Heart left ventricle (tissue), 16 donors: Measurements from ENCODE around the gene SRGAP3. TPM values are rescaled to one million over a fixed set of nuclear protein-coding genes. Genes with fewer than 3 reads are reported as not detected.

Experiments
- ATAC-seq, 4 donors: fragments of 200-7000 bp; cut with Tn5 transposase; one replicate each; pipeline ENCODE4 v1.9.1; 2020 to 2022; ENCODE audit warnings: moderate library complexity in 4 of 4, mild to moderate bottlenecking in 3 of 4, moderate number of reproducible peaks in 1 of 4
- DNase-seq, 5 donors: peaks; one replicate each; pipeline ENCODE4 v3.0.0-alpha.2; 2020
- H3K27ac ChIP-seq, 12 donors: fragments of 200-600 bp; sonication (generic) in 4 of 12; one replicate each; pipeline versions ENCODE4 v1.5.0 to v1.8.0; 2016 to 2022; ENCODE audit warnings: mild to moderate bottlenecking in 2 of 12
- H3K27me3 ChIP-seq, 9 donors: fragments of 200-600 bp; sonication (generic) in 2 of 9; one replicate each; pipeline versions ENCODE4 v1.5.1 to v1.8.0; 2016 to 2022; ENCODE audit warnings: mild to moderate bottlenecking in 3 of 9
- H3K36me3 ChIP-seq, 9 donors: fragments of 200-600 bp; sonication (generic) in 2 of 9; one replicate each; pipeline versions ENCODE4 v1.5.0 to v1.8.0; 2018 to 2022; ENCODE audit warnings: mild to moderate bottlenecking in 2 of 9
- H3K4me1 ChIP-seq, 12 donors: fragments of 200-600 bp; sonication (generic) in 4 of 12; one replicate each; pipeline versions ENCODE4 v1.5.0 to v1.8.0; 2016 to 2022; ENCODE audit warnings: mild to moderate bottlenecking in 3 of 12
- H3K4me3 ChIP-seq, 12 donors: fragments of 200-600 bp; sonication (generic) in 4 of 12; one replicate each; pipeline versions ENCODE4 v1.5.0 to v1.8.0; 2017 to 2022; ENCODE audit warnings: mild to moderate bottlenecking in 9 of 12, moderate library complexity in 4 of 12
- H3K9me3 ChIP-seq, 12 donors: fragments of 200-600 bp; sonication (generic) in 4 of 12; one replicate each; pipeline versions ENCODE4 v1.5.0 to v1.8.0; 2016 to 2022; ENCODE audit warnings: mild to moderate bottlenecking in 1 of 12
- POLR2A ChIP-seq, 2 donors: fragments of 450-650 bp; IDR thresholded peaks; one replicate each; pipeline ENCODE4 v1.6.1; 2017; ENCODE audit warnings: antibody characterized with exemption in 2 of 2, mild to moderate bottlenecking in 2 of 2, moderate library complexity in 2 of 2
- WGBS, 4 donors: extraction: QIAGEN DNeasy Blood & Tissue Kit in 2 of 4; methylation state at CpG; one replicate each; pipeline versions ENCODE4 v1.1.5 to v1.1.7; 2013 to 2018; 5-methylcytosine and 5-hydroxymethylcytosine counted together
- intact Hi-C, 10 donors: fragments of 100-400 bp; cut with DNase I; formaldehyde crosslinking; loops; one replicate each; pipeline versions ENCODE4 v1.11.1 to v1.14.2; 2022
- polyA plus RNA-seq, 2 donors: library from polyadenylated mRNA; stranded (reverse); fragments of 200-250 nt; gene quantifications; one replicate each; pipeline ENCODE4 v1.2.3, GENCODE V29; 2013
- total RNA-seq, 9 donors: library from RNA; depleted of rRNA in 2 of 9; stranded (reverse); fragments of >200 nt in 2 of 9; fragmentation: NEBNext Ultra II Directional in 3 of 9; extraction: Animal tissue kit (Norgen Biotek cat#: 25700) in 3 of 9; gene quantifications; one replicate each; pipeline versions ENCODE4 v1.1.0 to v1.2.4, GENCODE V29; 2016 to 2023
- TF ChIP-seq, protein P1 (sequence below), 12 donors: fragments of 200-600 bp; sonication (generic) in 4 of 12; IDR thresholded peaks; one replicate each; pipeline versions ENCODE4 v1.5.0 to v1.8.0; 2018 to 2022; ENCODE audit warnings: antibody characterized with exemption in 12 of 12, mild to moderate bottlenecking in 5 of 12
- donor health status: ischemic (EF 13 %, LVEDD 7.1; RV severe dilation, severe dysfunction).
- donor health status: healthy with polysubstance abuse.
- donor health status: DM: no; HTN: yes; CAD: no.
- donor health status: DM: no; HTN: no; CAD: no.
- donor health status: ischemic (EF 25% LVEDD 6.9; RV normal size, moderate dysfunction).
- donor health status: ischemic (EF 25% LVEDD 5.7; RV mildly dilated, moderate dysfunction).
- donor health status: healthy.
- donor health status: DM: yes; HTN: yes; CAD: no.
- donor health status: ischemic (EF 35%, LVEDD 5.7; RV mildly dilated, moderate dysfunction).
- donor health status: nonischemic (EF 11% LVEDD 7.7; RV severe dilation, severe dysfunction).
- donor health status: DM: yes; HTN: yes; CAD: no.
- donor health status: PGD.
- donor health status: ischemic (EF 29% LVEDD 5.4; RV normal size, mild dysfunction).
- donor health status: nonischemic (EF 23%, LVEDD 6.1; RV moderate dilation, normal function).

Gene SRGAP3
- total and polyA plus RNA-seq, 11 donors, result 1.4 to 16.8 (median 9.0) TPM

DNA sequence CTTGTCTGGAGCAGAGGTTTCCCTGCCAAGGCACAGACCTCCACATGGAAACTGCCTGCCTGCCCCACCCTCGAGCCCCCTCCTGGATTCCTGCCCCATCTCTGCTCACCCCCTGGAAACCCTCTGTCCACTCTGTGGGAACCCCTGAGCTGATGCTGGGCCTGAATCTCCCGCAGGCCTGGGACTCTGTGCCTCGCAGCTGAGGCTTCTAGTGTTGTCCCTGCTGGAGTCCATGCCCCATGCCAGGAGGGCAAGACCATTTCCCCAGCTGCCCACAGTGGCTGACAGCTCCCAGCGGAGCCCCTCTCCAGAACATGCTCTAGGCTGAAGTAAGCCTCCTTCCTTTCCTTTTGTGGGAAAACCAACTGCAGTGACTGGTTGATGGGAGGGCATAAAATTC, 46.9 kb downstream of the SRGAP3 start:
- DNase-seq (no peak), ATAC-seq (no peak)
- Histone ChIP-seq H3K9me3 (no peaks in the 10 kb centered on the region), H3K4me1 (peaks cover 0 to 7% (median 0%) of the 10 kb centered on the region in 12 donors), H3K27ac (no peak overlapping the region), H3K4me3 (no peak overlapping the region), H3K27me3 (no peaks in the 10 kb centered on the region), H3K36me3 (no peaks in the 10 kb centered on the region)
- intact Hi-C loops, result no loop called here
- WGBS, 4 donors, result 84 to 87% (median 85%) methylated on average over 3 to 4 of the region's 4 CpGs
- TF ChIP-seq, protein P1, sequence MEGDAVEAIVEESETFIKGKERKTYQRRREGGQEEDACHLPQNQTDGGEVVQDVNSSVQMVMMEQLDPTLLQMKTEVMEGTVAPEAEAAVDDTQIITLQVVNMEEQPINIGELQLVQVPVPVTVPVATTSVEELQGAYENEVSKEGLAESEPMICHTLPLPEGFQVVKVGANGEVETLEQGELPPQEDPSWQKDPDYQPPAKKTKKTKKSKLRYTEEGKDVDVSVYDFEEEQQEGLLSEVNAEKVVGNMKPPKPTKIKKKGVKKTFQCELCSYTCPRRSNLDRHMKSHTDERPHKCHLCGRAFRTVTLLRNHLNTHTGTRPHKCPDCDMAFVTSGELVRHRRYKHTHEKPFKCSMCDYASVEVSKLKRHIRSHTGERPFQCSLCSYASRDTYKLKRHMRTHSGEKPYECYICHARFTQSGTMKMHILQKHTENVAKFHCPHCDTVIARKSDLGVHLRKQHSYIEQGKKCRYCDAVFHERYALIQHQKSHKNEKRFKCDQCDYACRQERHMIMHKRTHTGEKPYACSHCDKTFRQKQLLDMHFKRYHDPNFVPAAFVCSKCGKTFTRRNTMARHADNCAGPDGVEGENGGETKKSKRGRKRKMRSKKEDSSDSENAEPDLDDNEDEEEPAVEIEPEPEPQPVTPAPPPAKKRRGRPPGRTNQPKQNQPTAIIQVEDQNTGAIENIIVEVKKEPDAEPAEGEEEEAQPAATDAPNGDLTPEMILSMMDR (IDR thresholded peaks at IDR 0.05), result no peak
- no peak for TF ChIP-seq POLR2A (IDR thresholded peaks at IDR 0.05)

GRCh38 chr3:9201955-9202354, 47.5 kb downstream of the SRGAP3 start:
- H3K4me3 ChIP-seq, result no peak overlapping the region
- no peaks in the 10 kb centered on the region for H3K9me3 ChIP-seq
- ATAC-seq, result no peak
- H3K36me3 ChIP-seq, result no peaks in the 10 kb centered on the region
- DNase-seq, result no peak
- no peak for TF ChIP-seq POLR2A (IDR thresholded peaks at IDR 0.05)
- TF ChIP-seq, protein P1 (IDR thresholded peaks at IDR 0.05), result no peak
- H3K27me3 ChIP-seq, result no peaks in the 10 kb centered on the region
- H3K4me1 ChIP-seq, result peaks cover 0 to 7% (median 0%) of the 10 kb centered on the region in 12 donors
- intact Hi-C loops, result no loop called here
- 82 to 94% (median 91%) methylated on average over 6 of the region's 6 CpGs for WGBS, 4 donors
- H3K27ac ChIP-seq, result no peak overlapping the region

- WGBS, 4 donors, result 86 to 96% (median 88%) methylated on average over 5 of the region's 5 CpGs
- Histone ChIP-seq H3K36me3 (no peaks in the 10 kb centered on the region), H3K4me1 (peaks cover 0 to 7% (median 0%) of the 10 kb centered on the region in 12 donors), H3K9me3 (no peaks in the 10 kb centered on the region), H3K4me3 (no peak overlapping the region), H3K27me3 (no peaks in the 10 kb centered on the region), H3K27ac (no peak overlapping the region)
- intact Hi-C loops, result no loop called here
- ATAC-seq, result peak in 1 of 4 donors; percentile 38
- no peak for DNase-seq
- no peak for TF ChIP-seq POLR2A (IDR thresholded peaks at IDR 0.05)
- TF ChIP-seq, protein P1 (IDR thresholded peaks at IDR 0.05), result no peak
Measured at GRCh38 chr3:9201266-9201665, 48.2 kb downstream of the SRGAP3 start.

- no peaks in the 10 kb centered on the region for H3K36me3 ChIP-seq
- H3K27me3 ChIP-seq, result no peaks in the 10 kb centered on the region
- H3K9me3 ChIP-seq, result no peaks in the 10 kb centered on the region
- ATAC-seq, result peak in 1 of 4 donors; percentile 31
- peaks cover 0 to 7% (median 0%) of the 10 kb centered on the region in 12 donors for H3K4me1 ChIP-seq
- intact Hi-C loops, result no loop called here
- no peak overlapping the region for H3K4me3 ChIP-seq
- no peak for DNase-seq
- TF ChIP-seq, protein P1 (IDR thresholded peaks at IDR 0.05), result no peak
- TF ChIP-seq POLR2A (IDR thresholded peaks at IDR 0.05), result no peak
- WGBS, 4 donors, result 70 to 91% (median 85%) methylated on average over 3 of the region's 3 CpGs
- H3K27ac ChIP-seq, result no peak overlapping the region
Measured at GRCh38 chr3:9199775-9200174, 49.7 kb downstream of the SRGAP3 start.
